Central memory CD8-positive, alpha-beta T cell (primary cell): Measurements from ENCODE around the gene LNX2.

Experiments
- ATAC-seq: fragments of 150-1000 bp; cut with Tn5 transposase; replicated peaks from 2 replicates; pipeline ENCODE4 v1.10.0; 2022; ENCODE audit warnings: mild to moderate bottlenecking, moderate FRiP score, moderate number of reproducible peaks; ENCODE audit not compliant: poor library complexity, severe bottlenecking; ENCODE audit errors: extremely low read depth
- DNase-seq, 2 donors: peaks; one replicate each; pipeline ENCODE4 v3.0.0; 2021; ENCODE audit warnings: low spot score in 2 of 2
- H3K27ac Mint-ChIP-seq: one replicate; pipeline ENCODE4 v1.8.0; 2022; ENCODE audit warnings: low read depth, mild to moderate bottlenecking, moderate library complexity, mixed read lengths
- H3K27me3 Mint-ChIP-seq: one replicate; pipeline ENCODE4 v1.8.0; 2022; ENCODE audit warnings: mixed read lengths
- H3K36me3 Mint-ChIP-seq: one replicate; pipeline ENCODE4 v1.8.0; 2022; ENCODE audit warnings: mild to moderate bottlenecking, moderate library complexity, mixed read lengths; ENCODE audit not compliant: insufficient read depth
- H3K4me1 Mint-ChIP-seq: one replicate; pipeline ENCODE4 v1.8.0; 2022; ENCODE audit warnings: mixed read lengths
- H3K4me3 Mint-ChIP-seq: one replicate; pipeline ENCODE4 v1.8.0; 2022; ENCODE audit warnings: mild to moderate bottlenecking, moderate library complexity, mixed read lengths
- H3K9me3 Mint-ChIP-seq: one replicate; pipeline ENCODE4 v1.8.0; 2022; ENCODE audit warnings: mixed read lengths

Gene LNX2

GRCh38 chr13:27533155-27533643 is 87.1 kb downstream of the LNX2 start:
- no peaks in the 10 kb centered on the region for H3K27me3 Mint-ChIP-seq
- DNase-seq (peak; percentile 15 to 39), ATAC-seq (peak; percentile 71)
- H3K9me3 Mint-ChIP-seq, result no peaks in the 10 kb centered on the region
- H3K27ac Mint-ChIP-seq, result no peak overlapping the region
- H3K4me3 Mint-ChIP-seq, result peak overlapping the region; percentile 54
- H3K36me3 Mint-ChIP-seq, result no peaks in the 10 kb centered on the region
- H3K4me1 Mint-ChIP-seq, result peaks cover 11% of the 10 kb centered on the region

- Mint-ChIP-seq H3K9me3 (no peaks in the 10 kb centered on the region), H3K4me1 (peaks cover 11% of the 10 kb centered on the region), H3K4me3 (no peak overlapping the region), H3K36me3 (peaks cover 1% of the 10 kb centered on the region), H3K27ac (no peak overlapping the region), H3K27me3 (peaks cover 25% of the 10 kb centered on the region)
- DNase-seq, result no peak
- no peak for ATAC-seq
Observed at GRCh38 chr13:27528908-27529307, 91.4 kb downstream of the LNX2 start.

GRCh38 chr13:27526516-27526915 is 93.8 kb downstream of the LNX2 start:
- no peak for DNase-seq
- Mint-ChIP-seq H3K36me3 (peaks cover 1% of the 10 kb centered on the region), H3K4me1 (no peaks in the 10 kb centered on the region), H3K27me3 (peaks cover 25% of the 10 kb centered on the region), H3K27ac (no peak overlapping the region), H3K4me3 (no peak overlapping the region), H3K9me3 (no peaks in the 10 kb centered on the region)
- no peak for ATAC-seq

- H3K9me3 Mint-ChIP-seq, result no peaks in the 10 kb centered on the region
- no peak overlapping the region for H3K4me3 Mint-ChIP-seq
- H3K27ac Mint-ChIP-seq, result no peak overlapping the region
- H3K4me1 Mint-ChIP-seq, result no peaks in the 10 kb centered on the region
- DNase-seq (no peak), ATAC-seq (no peak)
- H3K36me3 Mint-ChIP-seq, result peaks cover 1% of the 10 kb centered on the region
- H3K27me3 Mint-ChIP-seq, result peaks cover 25% of the 10 kb centered on the region
Observed at GRCh38 chr13:27524981-27525975, 95.1 kb downstream of the LNX2 start.

- peaks cover 25% of the 10 kb centered on the region for H3K27me3 Mint-ChIP-seq
- H3K36me3 Mint-ChIP-seq, result peaks cover 1% of the 10 kb centered on the region
- no peak overlapping the region for H3K4me3 Mint-ChIP-seq
- no peak overlapping the region for H3K27ac Mint-ChIP-seq
- no peaks in the 10 kb centered on the region for H3K4me1 Mint-ChIP-seq
- ATAC-seq (no peak), DNase-seq (no peak)
- no peaks in the 10 kb centered on the region for H3K9me3 Mint-ChIP-seq
Observed at GRCh38 chr13:27523346-27524073, 96.8 kb downstream of the LNX2 start.

GRCh38 chr13:27522847-27523246 is 97.5 kb downstream of the LNX2 start:
- Mint-ChIP-seq H3K36me3 (peaks cover 1% of the 10 kb centered on the region), H3K27ac (no peak overlapping the region), H3K27me3 (peaks cover 27% of the 10 kb centered on the region), H3K4me1 (no peaks in the 10 kb centered on the region), H3K4me3 (no peak overlapping the region), H3K9me3 (no peaks in the 10 kb centered on the region)
- no peak for ATAC-seq
- no peak for DNase-seq

GRCh38 chr13:27516103-27516502 is 104.2 kb downstream of the LNX2 start:
- no peak overlapping the region for H3K4me3 Mint-ChIP-seq
- ATAC-seq (no peak), DNase-seq (no peak)
- no peaks in the 10 kb centered on the region for H3K4me1 Mint-ChIP-seq
- no peaks in the 10 kb centered on the region for H3K9me3 Mint-ChIP-seq
- H3K27me3 Mint-ChIP-seq, result peaks cover 46% of the 10 kb centered on the region
- H3K27ac Mint-ChIP-seq, result no peak overlapping the region
- H3K36me3 Mint-ChIP-seq, result peaks cover 2% of the 10 kb centered on the region

GRCh38 chr13:27510082-27510481 is 110.2 kb downstream of the LNX2 start:
- H3K4me1 Mint-ChIP-seq, result no peaks in the 10 kb centered on the region
- H3K27ac Mint-ChIP-seq, result no peak overlapping the region
- H3K9me3 Mint-ChIP-seq, result no peaks in the 10 kb centered on the region
- no peak overlapping the region for H3K4me3 Mint-ChIP-seq
- DNase-seq, result no peak
- ATAC-seq, result no peak
- H3K36me3 Mint-ChIP-seq, result no peaks in the 10 kb centered on the region
- peaks cover 27% of the 10 kb centered on the region for H3K27me3 Mint-ChIP-seq

GRCh38 chr13:27508802-27509201 is 111.5 kb downstream of the LNX2 start:
- ATAC-seq, result no peak
- H3K27me3 Mint-ChIP-seq, result peaks cover 26% of the 10 kb centered on the region

GRCh38 chr13:27505792-27506191 is 114.5 kb downstream of the LNX2 start:
- H3K27ac Mint-ChIP-seq, result no peak overlapping the region

More at GRCh38 chr13:27508802-27509201, 111.5 kb downstream of the LNX2 start:
- H3K4me3 Mint-ChIP-seq, result no peak overlapping the region
- no peak for DNase-seq
- no peaks in the 10 kb centered on the region for H3K4me1 Mint-ChIP-seq
- H3K36me3 Mint-ChIP-seq, result no peaks in the 10 kb centered on the region
- H3K27ac Mint-ChIP-seq, result no peak overlapping the region
- H3K9me3 Mint-ChIP-seq, result no peaks in the 10 kb centered on the region

GRCh38 chr13:27504868-27505194 is 115.5 kb downstream of the LNX2 start:
- Mint-ChIP-seq H3K4me1 (no peaks in the 10 kb centered on the region), H3K4me3 (no peak overlapping the region), H3K36me3 (no peaks in the 10 kb centered on the region), H3K27me3 (peaks cover 3% of the 10 kb centered on the region), H3K9me3 (no peaks in the 10 kb centered on the region), H3K27ac (no peak overlapping the region)
- ATAC-seq (no peak), DNase-seq (no peak)

More at GRCh38 chr13:27505792-27506191, 114.5 kb downstream of the LNX2 start:
- H3K27me3 Mint-ChIP-seq, result peaks cover 13% of the 10 kb centered on the region
- no peak for DNase-seq
- no peaks in the 10 kb centered on the region for H3K9me3 Mint-ChIP-seq
- H3K4me3 Mint-ChIP-seq, result no peak overlapping the region
- ATAC-seq, result no peak
- H3K36me3 Mint-ChIP-seq, result no peaks in the 10 kb centered on the region
- H3K4me1 Mint-ChIP-seq, result no peaks in the 10 kb centered on the region

GRCh38 chr13:27504128-27504867 is 116.0 kb downstream of the LNX2 start:
- H3K27ac Mint-ChIP-seq, result no peak overlapping the region
- no peak for ATAC-seq
- H3K36me3 Mint-ChIP-seq, result no peaks in the 10 kb centered on the region
- no peaks in the 10 kb centered on the region for H3K9me3 Mint-ChIP-seq
- no peak overlapping the region for H3K4me3 Mint-ChIP-seq
- no peak for DNase-seq
- H3K4me1 Mint-ChIP-seq, result no peaks in the 10 kb centered on the region
- H3K27me3 Mint-ChIP-seq, result no peaks in the 10 kb centered on the region
